ENCODE results near the gene GSK3A. TPM values are rescaled to one million over a fixed set of nuclear protein-coding genes. Genes with fewer than 3 reads are reported as not detected.

GSK3A gene
- total RNA-seq, 1 experiment from 2014 or later: 44.6 TPM

DNA sequence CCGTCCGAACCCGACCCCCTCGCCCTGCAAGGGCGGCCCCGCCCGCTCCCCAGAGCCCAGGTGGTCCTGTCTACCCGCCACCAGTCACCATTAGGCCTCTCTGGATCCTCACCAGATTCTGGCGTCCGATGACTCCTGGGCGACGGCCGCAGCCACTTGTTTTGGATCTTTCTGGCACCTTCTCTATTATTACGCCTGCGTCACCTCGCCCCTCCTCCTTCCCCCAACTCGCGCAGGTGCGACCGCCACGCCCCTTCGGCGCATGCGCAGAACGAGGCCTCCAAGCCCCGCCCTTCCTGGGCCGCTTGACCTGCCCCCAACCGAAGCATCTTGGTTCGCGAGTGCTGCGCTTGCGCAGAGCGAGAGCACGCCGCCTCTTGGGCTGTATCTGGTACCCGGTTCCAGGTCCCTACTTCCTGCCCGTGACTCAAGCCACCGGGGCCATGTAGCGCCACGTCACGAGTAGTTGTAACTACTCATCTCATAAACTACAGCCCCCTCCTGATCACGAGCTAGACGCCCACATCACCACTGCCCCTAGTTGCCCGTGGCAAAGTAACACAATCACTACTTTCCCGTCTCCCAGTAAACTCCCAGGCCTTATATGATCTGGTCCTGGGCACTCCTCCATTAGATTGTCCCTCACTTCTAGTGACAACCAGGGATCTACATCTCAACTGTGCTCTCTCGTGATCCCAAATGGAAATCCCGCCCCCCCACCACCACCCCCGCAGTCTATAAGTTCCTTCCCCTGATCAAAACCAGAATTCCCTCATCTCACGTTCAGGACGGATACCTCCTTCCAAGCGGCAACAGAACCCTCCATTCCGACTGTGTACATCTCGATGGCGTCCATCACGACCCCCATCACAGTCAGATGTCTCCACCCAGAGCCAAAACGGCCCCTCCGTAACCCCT is 24.6 kb downstream of the GSK3A start, which contains the start of gene DEDD2:
Gene DEDD2 (minus strand): TSS at position 158 of the 918 bp plus-strand sequence. CDS start 670 bp downstream, outside the sequence.
- peak within 1 kb of the TSS; percentile 75 for H3K4me3 ChIP-seq
- peaks cover 90% of the 10 kb centered on the region for H3K79me2 ChIP-seq (ENCODE audit: low read depth)
- no peak for TF ChIP-seq EZH2 (IDR thresholded peaks at IDR 0.05; ENCODE audit: low read depth)
- TF ChIP-seq, protein P1, sequence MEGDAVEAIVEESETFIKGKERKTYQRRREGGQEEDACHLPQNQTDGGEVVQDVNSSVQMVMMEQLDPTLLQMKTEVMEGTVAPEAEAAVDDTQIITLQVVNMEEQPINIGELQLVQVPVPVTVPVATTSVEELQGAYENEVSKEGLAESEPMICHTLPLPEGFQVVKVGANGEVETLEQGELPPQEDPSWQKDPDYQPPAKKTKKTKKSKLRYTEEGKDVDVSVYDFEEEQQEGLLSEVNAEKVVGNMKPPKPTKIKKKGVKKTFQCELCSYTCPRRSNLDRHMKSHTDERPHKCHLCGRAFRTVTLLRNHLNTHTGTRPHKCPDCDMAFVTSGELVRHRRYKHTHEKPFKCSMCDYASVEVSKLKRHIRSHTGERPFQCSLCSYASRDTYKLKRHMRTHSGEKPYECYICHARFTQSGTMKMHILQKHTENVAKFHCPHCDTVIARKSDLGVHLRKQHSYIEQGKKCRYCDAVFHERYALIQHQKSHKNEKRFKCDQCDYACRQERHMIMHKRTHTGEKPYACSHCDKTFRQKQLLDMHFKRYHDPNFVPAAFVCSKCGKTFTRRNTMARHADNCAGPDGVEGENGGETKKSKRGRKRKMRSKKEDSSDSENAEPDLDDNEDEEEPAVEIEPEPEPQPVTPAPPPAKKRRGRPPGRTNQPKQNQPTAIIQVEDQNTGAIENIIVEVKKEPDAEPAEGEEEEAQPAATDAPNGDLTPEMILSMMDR (conservative IDR thresholded peaks at IDR 0.05): no peak
- H3K4me1 ChIP-seq (replicated peaks; ENCODE audit: insufficient read depth): peaks cover 39% of the 10 kb centered on the region
- H3K4me2 ChIP-seq: peak within 1 kb of the TSS; percentile 89
- ChIA-PET POLR2A (ENCODE audit: unreplicated experiment) (no interaction called here), CTCF (interaction anchor here (0.6 kb wide), 1 partner anchor 9 kb away, joined by 3 read pairs; no protein-coding TSS in a partner anchor)
- no peaks in the 10 kb centered on the region for H3K9me3 ChIP-seq (ENCODE audit: insufficient read depth, low read depth)
- H3K27me3 ChIP-seq (ENCODE audit: insufficient read depth, low read depth): no peaks in the 10 kb centered on the region
- H3K36me3 ChIP-seq (ENCODE audit: low read depth): peaks cover 17% of the 10 kb centered on the region
- H4K20me1 ChIP-seq (ENCODE audit: insufficient read depth): peaks cover 28% of the 10 kb centered on the region
- peak within 1 kb of the TSS; percentile 75 for H3K27ac ChIP-seq
- TSS peak; percentile 16 for BruUV-seq (replicated peaks)
- peaks cover 10% of the 10 kb centered on the region; the same call in 1 of the 2 replicates for H3F3A ChIP-seq (ENCODE audit: insufficient read depth, low read depth)
- peak; percentile 90 to 99 for DNase-seq
- intact Hi-C loops (cut with micrococcal nuclease; ENCODE audit: unreplicated experiment): loop anchor here (1.0 to 5.0 kb wide), 3 partner anchors 10 to 65 kb away; no protein-coding TSS in a partner anchor
- no peaks in the 10 kb centered on the region for H3K9me2 ChIP-seq (ENCODE audit: insufficient read depth)
- H2AFZ ChIP-seq: peak within 1 kb of the TSS; percentile 81

DNA sequence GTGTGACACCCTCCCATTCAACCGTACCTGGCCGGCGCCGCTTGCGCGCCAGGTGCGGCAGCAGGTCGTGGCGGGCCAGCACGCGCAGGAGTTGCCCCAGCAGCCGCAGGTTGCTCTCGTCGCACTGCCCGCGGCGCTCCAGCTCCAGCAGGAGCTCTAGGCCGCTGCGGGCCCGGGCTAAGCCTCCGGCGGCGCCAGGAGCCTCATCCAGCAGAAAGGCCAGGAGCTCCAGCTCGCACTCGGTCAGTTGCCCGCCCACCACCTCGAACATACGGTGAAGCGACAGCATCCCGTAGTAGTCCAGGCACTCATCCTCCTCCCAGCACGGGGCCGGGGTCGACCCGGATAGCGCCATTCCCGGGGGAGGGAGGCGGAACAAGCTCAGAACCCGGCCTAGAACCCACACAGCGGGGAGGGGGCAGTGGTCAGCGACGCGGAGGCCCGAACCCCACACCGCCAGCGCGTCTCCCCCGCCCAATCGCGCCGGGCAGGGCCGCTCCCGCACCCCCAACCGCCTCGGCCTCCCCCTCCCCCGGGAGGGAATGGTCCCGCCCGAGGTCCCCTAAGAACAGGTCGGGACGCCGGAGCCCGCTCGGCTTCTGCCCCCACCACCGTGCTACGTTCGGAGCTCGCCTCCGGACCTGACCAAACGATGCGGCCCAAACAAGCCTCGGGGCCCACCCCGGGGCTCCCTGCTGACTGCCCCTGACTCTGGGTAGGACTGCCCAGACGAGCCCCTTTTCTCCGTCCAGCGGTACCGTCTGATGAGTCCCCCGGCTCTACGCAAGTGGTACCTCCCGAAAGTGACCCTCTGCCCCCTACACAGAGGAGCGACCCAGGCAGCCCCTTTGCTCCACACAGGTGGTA is 25.5 kb downstream of the GSK3A start:
- peak; percentile 40 to 45 for DNase-seq
- Histone ChIP-seq H3K27ac (peak overlapping the region; percentile 61), H3K4me2 (peak overlapping the region; percentile 89), H3K4me1 (replicated peaks; ENCODE audit: insufficient read depth) (peaks cover 39% of the 10 kb centered on the region), H3K79me2 (ENCODE audit: low read depth) (peaks cover 89% of the 10 kb centered on the region), H3K4me3 (peak overlapping the region; percentile 75), H3F3A (ENCODE audit: insufficient read depth, low read depth) (peaks cover 10% of the 10 kb centered on the region; the same call in 1 of the 2 replicates), H4K20me1 (ENCODE audit: insufficient read depth) (peaks cover 32% of the 10 kb centered on the region), H3K27me3 (ENCODE audit: insufficient read depth, low read depth) (no peaks in the 10 kb centered on the region), H3K36me3 (ENCODE audit: low read depth) (peaks cover 14% of the 10 kb centered on the region), H2AFZ (peak overlapping the region; percentile 81), H3K9me3 (ENCODE audit: insufficient read depth, low read depth) (no peaks in the 10 kb centered on the region), H3K9me2 (ENCODE audit: insufficient read depth) (no peaks in the 10 kb centered on the region)
- ChIA-PET CTCF (interaction anchor here (0.6 kb wide), 1 partner anchor 8 kb away, joined by 3 read pairs; no protein-coding TSS in a partner anchor), POLR2A (ENCODE audit: unreplicated experiment) (interaction anchor here (0.9 kb wide), 1 partner anchor 9 kb away, joined by 3 read pairs; no protein-coding TSS in a partner anchor)
- intact Hi-C loops (cut with micrococcal nuclease; ENCODE audit: unreplicated experiment): loop anchor here (1.0 to 5.0 kb wide), 2 partner anchors 10 to 65 kb away; no protein-coding TSS in a partner anchor
- BruUV-seq (replicated peaks): TSS peak; percentile 20
- TF ChIP-seq, protein P1 (conservative IDR thresholded peaks at IDR 0.05): no peak
- TF ChIP-seq EZH2 (IDR thresholded peaks at IDR 0.05; ENCODE audit: low read depth): no peak
